Middle frontal gyrus (tissue), 1 donor: ENCODE results near the gene OR4C5.
"Not testable (repeated sequence)": the region's sequence is repeated elsewhere in the genome, so short reads cannot be mapped to it uniquely, and the experiment has no call there.

Experiments
- DNase-seq: peaks from one replicate; pipeline ENCODE4 v3.0.0-alpha.2; 2015; ENCODE audit warnings: low spot score; ENCODE audit errors: extremely low spot score

Gene OR4C5

DNA sequence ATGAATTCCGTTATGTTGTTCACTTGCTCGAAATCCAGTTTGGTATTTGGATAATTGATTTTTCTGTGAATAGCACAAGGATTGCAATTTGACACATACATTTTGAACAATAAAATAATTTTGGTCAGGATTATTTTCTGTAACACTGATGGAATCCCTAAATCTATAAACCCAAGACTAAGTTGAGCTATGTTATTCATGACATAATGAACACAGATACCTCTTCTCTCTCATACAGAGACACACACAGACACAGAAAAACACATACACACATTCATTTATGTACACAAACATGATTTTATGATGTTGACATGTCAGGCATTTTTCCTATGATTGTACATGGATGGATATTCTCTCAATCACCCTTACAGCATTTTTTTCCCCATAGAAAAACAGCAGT is at the start of gene OR4C5:
TSS of gene OR4C5 (minus strand) at position 101 of the 400 bp plus-strand sequence. CDS start at position 101, 0 bp downstream.
- DNase-seq = no peak

- no peak for DNase-seq
Measured at GRCh38 chr11:48384670-48385069, 18.4 kb upstream of the OR4C5 start.

DNA sequence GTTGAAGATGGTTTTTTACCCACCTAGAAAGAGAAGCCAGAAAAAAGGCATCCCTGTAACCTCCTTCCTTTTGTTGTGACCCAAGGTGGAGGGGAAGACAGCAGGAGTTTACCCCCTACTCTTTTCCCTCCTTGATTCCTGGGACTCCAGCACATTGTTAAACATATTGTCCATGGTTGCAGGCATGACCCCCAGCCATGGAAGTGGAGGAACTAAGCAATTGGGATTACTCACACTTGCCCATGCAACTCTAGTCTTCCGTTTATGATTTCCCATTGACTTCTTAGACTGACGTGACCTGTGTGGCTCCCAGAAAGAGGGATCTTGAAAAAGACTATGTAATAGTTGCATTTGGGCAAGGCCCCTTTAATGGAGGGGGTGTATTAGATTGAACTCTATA is 17.9 kb upstream of the OR4C5 start:
- DNase-seq = not testable (repeated sequence)

- not testable (repeated sequence) for DNase-seq
Measured at GRCh38 chr11:48361289-48361688, 5.0 kb downstream of the OR4C5 start.

DNA sequence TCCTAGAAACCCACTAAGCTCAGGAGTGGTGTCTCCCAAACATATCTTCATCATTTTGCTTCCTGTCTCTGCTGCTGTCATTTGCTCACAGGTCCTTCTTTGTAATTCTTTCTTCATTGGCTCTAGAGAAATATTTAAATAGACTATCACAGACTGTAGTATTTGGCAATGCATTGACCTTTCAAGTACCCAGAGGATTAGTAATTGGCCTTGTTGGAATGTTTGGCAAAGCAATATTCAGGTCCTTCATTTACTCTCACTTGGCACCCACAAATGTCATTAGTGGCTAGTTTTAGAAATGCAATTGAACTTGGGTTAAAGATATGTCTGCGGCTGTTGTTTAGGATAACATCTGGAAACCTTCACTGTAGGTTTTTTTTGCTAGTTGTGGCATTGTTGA is 11.6 kb downstream of the OR4C5 start:
- no peak for DNase-seq

GRCh38 chr11:48354013-48354412 is 12.3 kb downstream of the OR4C5 start:
- DNase-seq = no peak

- DNase-seq = not testable (repeated sequence)
Measured at GRCh38 chr11:48346286-48346685, 20.0 kb downstream of the OR4C5 start.

- DNase-seq = not testable (repeated sequence)
Measured at GRCh38 chr11:48342505-48342904, 23.8 kb downstream of the OR4C5 start.

GRCh38 chr11:48341466-48341865 is 24.8 kb downstream of the OR4C5 start:
- no peak for DNase-seq

DNA sequence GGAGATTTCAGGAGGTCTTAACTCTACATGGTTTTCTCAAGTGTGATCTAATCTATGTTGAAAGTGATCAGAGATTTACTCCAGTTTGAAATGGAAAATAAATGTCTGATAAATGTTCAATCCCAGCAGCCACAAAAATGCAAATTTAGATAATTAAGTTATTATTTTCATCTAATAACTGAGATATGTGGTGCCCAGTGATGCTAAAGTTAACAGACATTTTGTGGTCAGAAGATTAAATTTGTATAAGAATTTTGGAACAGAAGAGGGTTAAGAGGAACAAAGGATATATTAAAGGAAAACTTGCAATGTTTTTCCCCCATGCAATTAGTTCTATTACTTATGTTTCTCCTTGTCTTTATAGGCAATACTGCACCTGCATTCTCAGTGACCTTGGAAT is 41.6 kb downstream of the OR4C5 start, which contains the start of gene OR4C3:
TSS of gene OR4C3 (plus strand) at position 301 of the 400 bp plus-strand sequence. CDS start 102 bp downstream, outside the sequence.
- DNase-seq = not testable (repeated sequence)

DNA sequence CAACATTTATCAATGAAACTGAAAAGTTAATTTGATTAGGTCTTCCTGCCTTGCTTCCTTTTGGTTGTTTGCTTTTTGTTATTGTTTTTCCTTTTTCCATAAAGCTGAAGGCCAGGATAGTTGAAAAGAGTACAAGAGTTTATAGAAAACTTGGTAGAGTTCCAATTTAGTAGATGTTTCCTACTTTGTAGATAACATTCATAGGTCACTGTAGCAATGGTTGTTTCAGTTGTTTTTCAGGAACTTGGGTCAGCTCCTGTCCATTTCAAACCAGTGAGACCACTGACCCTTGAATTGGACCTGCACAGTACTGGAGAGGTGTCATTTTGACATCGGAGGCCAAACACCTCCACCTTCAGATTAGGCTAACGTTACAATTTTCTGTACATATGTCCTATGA is 46.5 kb downstream of the OR4C5 start:
- not testable (repeated sequence) for DNase-seq
